Cardiac muscle cell (in vitro differentiated cells and primary cell): ENCODE measurements around the gene ARHGAP6. TPM values are rescaled to one million over a fixed set of nuclear protein-coding genes. Genes with fewer than 3 reads are reported as not detected.

Experiments
- DNase-seq, 2 donors: peaks; one replicate each; pipeline versions ENCODE4 v3.0.0 to v3.0.0-alpha.2; 2010 to 2017; ENCODE audit warnings: low read depth in 1 of 2, low spot score in 1 of 2
- H3K27ac ChIP-seq: fragments of 200-600 bp; sonication (generic); 2 replicates; pipeline ENCODE4 v1.5.1; 2016
- H3K27me3 ChIP-seq: fragments of 200-600 bp; sonication (generic); 2 replicates; pipeline ENCODE4 v1.6.0; 2016; ENCODE audit warnings: control low read depth
- H3K36me3 ChIP-seq: fragments of 200-600 bp; sonication (generic); 2 replicates; pipeline ENCODE4 v1.5.1; 2016; ENCODE audit warnings: control low read depth
- H3K4me1 ChIP-seq: fragments of 200-600 bp; sonication (generic); 2 replicates; pipeline ENCODE4 v1.8.1; 2017; ENCODE audit warnings: low read depth, mild to moderate bottlenecking, mixed run types
- H3K4me3 ChIP-seq: fragments of 200-600 bp; sonication (generic); 2 replicates; pipeline ENCODE4 v1.5.1; 2016; ENCODE audit warnings: mild to moderate bottlenecking
- H3K9me3 ChIP-seq: fragments of 200-600 bp; sonication (generic); 2 replicates; pipeline ENCODE4 v1.5.1; 2017; ENCODE audit warnings: low read depth, mild to moderate bottlenecking, control low read depth
- polyA plus RNA-seq: library from polyadenylated mRNA; unstranded; fragments of >200 nt; fragmentation: Nextera tagmentation; extraction: Ambion mirVana; gene quantifications from 2 replicates; pipeline ENCODE4 v1.2.1, GENCODE V29; 2016
- total RNA-seq: library from RNA; depleted of rRNA; stranded (reverse); fragments of >200 nt; gene quantifications from 2 replicates; pipeline ENCODE4 v1.2.3, GENCODE V29; 2016
- TF ChIP-seq, protein P1 (sequence below): IDR thresholded peaks from 2 replicates; pipeline ENCODE4 v1.5.1; 2012; ENCODE audit warnings: low read depth, mild to moderate bottlenecking, low read length

Gene ARHGAP6
- total and polyA plus RNA-seq, 2 experiments from 2014 or later, result 10.5 to 45.0 TPM

DNA sequence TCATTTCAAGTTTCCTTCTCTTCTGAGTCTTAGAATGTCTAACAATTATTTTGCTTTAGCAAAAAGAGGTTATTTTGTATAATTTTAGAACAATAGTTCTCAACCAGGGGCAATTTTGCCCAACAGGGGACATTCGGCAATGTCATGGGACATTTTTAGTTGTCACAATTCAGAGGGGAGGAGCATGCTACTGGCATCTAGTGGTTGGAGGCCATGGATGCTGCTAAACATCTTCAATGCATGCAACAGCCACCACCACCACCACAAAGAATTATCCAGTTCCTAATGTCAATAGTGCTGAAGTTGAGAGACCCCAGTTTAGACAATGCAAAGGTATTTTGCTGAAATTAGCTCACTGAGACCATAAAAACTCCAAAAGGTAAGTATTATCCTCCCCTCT is 122.5 kb downstream of the ARHGAP6 start:
- Histone ChIP-seq H3K27me3 (no peaks in the 10 kb centered on the region), H3K27ac (no peak overlapping the region), H3K4me1 (no peaks in the 10 kb centered on the region), H3K36me3 (no peaks in the 10 kb centered on the region), H3K4me3 (no peak overlapping the region), H3K9me3 (no peaks in the 10 kb centered on the region)
- TF ChIP-seq, protein P1, sequence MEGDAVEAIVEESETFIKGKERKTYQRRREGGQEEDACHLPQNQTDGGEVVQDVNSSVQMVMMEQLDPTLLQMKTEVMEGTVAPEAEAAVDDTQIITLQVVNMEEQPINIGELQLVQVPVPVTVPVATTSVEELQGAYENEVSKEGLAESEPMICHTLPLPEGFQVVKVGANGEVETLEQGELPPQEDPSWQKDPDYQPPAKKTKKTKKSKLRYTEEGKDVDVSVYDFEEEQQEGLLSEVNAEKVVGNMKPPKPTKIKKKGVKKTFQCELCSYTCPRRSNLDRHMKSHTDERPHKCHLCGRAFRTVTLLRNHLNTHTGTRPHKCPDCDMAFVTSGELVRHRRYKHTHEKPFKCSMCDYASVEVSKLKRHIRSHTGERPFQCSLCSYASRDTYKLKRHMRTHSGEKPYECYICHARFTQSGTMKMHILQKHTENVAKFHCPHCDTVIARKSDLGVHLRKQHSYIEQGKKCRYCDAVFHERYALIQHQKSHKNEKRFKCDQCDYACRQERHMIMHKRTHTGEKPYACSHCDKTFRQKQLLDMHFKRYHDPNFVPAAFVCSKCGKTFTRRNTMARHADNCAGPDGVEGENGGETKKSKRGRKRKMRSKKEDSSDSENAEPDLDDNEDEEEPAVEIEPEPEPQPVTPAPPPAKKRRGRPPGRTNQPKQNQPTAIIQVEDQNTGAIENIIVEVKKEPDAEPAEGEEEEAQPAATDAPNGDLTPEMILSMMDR, result no peak
- DNase-seq, result no peak

DNA sequence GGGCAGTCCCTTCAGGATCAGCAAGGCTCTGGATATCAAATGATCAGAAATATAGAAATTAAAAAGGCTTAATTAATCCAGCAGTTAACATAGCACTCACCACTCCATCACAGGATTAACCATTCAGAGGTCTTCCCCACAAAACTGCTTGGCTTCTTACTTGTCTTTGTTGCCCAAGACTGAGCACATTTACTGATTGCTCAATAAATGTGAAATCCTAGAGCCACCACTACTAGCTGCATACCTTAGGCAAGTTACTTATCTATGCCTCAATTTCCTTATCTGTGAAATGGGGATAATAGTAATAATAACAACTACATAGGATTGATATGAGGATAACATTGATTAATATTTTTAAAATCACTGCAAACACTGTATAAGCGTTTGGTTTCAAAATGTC is 124.2 kb downstream of the ARHGAP6 start:
- Histone ChIP-seq H3K4me3 (no peak overlapping the region), H3K36me3 (no peaks in the 10 kb centered on the region), H3K27me3 (no peaks in the 10 kb centered on the region), H3K27ac (no peak overlapping the region), H3K4me1 (no peaks in the 10 kb centered on the region), H3K9me3 (no peaks in the 10 kb centered on the region)
- peak in 1 of 2 donors; percentile 44 for DNase-seq
- TF ChIP-seq, protein P1, result no peak

DNA sequence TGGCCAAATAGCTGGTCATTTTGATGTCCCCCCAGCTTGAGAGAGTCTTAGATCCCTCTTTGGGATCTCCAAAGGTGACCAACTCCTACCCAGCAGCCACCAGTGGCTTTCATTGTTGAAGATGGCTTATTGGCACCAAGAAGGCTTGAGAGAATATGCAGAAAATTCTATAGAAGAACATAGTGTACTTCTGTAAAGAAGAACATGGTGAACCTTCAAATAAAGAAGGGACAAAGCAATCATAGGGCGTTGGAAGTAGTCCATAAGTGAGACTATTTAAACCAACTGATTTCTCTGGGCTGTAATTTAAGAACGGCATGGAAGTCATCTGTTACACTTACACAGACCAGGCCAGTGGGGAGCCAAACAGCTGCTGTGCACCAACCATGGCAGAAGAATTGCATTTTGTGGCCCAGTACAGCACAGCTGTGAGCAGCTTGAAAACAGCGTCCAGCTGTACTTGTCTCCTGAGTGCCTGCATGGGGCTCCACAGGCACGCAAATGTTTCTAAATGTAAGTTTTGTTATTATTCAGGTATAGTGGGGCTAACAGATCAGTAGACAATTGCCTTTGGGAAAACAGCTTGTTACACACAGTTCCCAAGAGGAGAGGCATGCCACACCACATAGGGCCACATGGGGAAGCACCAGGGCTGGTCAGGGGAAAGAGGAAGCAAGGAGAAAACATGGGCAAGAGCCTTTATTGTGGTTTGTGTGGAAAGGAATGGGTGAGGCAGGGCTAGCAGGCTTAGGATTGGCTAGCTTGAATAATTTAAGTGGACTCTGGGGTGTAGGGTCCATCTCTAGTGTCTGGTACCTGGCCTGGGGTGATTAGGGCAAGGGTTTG is 125.0 kb downstream of the ARHGAP6 start:
- no peak overlapping the region for H3K4me3 ChIP-seq
- H3K27me3 ChIP-seq, result no peaks in the 10 kb centered on the region
- DNase-seq, result peak in 1 of 2 donors; percentile 29
- no peaks in the 10 kb centered on the region for H3K4me1 ChIP-seq
- no peak overlapping the region for H3K27ac ChIP-seq
- TF ChIP-seq, protein P1, result peak; percentile 26
- no peaks in the 10 kb centered on the region for H3K36me3 ChIP-seq
- no peaks in the 10 kb centered on the region for H3K9me3 ChIP-seq

DNA sequence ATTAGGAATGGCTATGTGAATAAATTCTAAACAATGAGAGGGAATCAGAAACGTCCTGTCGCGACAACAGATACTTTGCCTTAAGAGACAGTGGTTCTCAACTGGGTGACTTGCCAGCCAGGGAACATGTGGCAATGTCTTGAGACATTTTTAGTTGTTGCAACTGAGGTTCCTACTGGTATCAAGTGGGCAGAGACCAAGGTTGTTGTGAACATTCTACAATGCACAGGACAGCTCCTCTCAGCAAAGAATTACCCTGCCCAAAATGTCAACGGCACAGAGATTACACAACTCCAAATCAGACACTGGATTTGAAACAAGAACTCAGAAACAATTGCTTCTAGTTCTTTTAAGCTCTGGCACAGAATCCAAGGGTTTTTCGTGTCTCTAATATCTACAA is 128.6 kb downstream of the ARHGAP6 start:
- no peaks in the 10 kb centered on the region for H3K27me3 ChIP-seq
- no peaks in the 10 kb centered on the region for H3K36me3 ChIP-seq
- no peak overlapping the region for H3K27ac ChIP-seq
- TF ChIP-seq, protein P1, result no peak
- no peak for DNase-seq
- no peaks in the 10 kb centered on the region for H3K4me1 ChIP-seq
- H3K4me3 ChIP-seq, result no peak overlapping the region
- H3K9me3 ChIP-seq, result no peaks in the 10 kb centered on the region

DNA sequence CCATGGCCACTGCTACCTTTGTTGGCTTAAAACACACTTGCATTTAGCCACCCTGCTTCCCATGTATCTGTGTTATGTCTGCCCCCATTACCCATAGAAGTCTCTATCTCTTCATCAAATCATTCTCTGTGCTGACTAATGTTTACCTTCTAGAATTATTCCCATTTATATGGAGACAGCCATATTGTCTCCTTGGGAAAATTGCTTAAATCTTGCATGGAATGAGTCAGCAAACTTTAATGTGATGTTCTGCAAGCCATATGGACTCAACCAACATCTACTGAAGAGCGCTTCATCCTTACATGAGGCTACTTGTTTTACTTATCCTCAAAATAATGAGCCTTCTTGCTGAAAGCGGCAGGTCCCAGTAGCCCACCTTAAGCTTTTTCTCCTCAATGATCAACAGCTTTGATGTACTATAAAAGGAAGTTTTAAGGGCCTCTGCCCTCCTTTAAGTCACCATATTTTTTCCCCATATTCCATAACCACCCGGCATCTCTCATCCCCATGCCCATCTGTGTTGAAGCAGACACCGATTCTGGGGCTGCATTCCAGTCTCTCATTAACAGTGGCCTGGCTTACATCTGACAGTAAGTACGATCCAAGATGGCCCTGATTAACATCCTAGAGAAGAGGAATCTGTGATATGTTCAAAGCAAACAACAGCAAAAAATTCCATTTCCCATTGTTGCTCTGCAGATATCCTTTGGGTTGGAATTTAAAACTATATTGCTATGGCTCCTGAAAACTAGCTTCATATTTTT is 130.4 kb downstream of the ARHGAP6 start:
- Histone ChIP-seq H3K4me1 (no peaks in the 10 kb centered on the region), H3K27me3 (no peaks in the 10 kb centered on the region), H3K36me3 (no peaks in the 10 kb centered on the region), H3K9me3 (no peaks in the 10 kb centered on the region), H3K27ac (no peak overlapping the region), H3K4me3 (no peak overlapping the region)
- TF ChIP-seq, protein P1, result no peak
- no peak for DNase-seq
